Uterus (tissue), 2 donors: Measurements from ENCODE around the gene PDCD2L.

Source experiments
- POLR2A ChIP-seq, 2 donors: fragments of 450-650 bp; IDR thresholded peaks; one replicate each; pipeline ENCODE4 v1.6.1; 2016; ENCODE audit warnings: antibody characterized with exemption in 2 of 2, mild to moderate bottlenecking in 1 of 2, moderate library complexity in 1 of 2
- TF ChIP-seq, protein P1 (sequence below), 4 experiments: fragments of 200-600 bp in 2 of 4; fragments of 450-650 bp in 2 of 4; sonication (generic) in 2 of 4; IDR thresholded peaks; one replicate each; pipeline ENCODE4 v1.5.1; 2016 to 2019; ENCODE audit warnings: antibody characterized with exemption in 4 of 4, mild to moderate bottlenecking in 2 of 4, moderate library complexity in 1 of 4

DNA sequence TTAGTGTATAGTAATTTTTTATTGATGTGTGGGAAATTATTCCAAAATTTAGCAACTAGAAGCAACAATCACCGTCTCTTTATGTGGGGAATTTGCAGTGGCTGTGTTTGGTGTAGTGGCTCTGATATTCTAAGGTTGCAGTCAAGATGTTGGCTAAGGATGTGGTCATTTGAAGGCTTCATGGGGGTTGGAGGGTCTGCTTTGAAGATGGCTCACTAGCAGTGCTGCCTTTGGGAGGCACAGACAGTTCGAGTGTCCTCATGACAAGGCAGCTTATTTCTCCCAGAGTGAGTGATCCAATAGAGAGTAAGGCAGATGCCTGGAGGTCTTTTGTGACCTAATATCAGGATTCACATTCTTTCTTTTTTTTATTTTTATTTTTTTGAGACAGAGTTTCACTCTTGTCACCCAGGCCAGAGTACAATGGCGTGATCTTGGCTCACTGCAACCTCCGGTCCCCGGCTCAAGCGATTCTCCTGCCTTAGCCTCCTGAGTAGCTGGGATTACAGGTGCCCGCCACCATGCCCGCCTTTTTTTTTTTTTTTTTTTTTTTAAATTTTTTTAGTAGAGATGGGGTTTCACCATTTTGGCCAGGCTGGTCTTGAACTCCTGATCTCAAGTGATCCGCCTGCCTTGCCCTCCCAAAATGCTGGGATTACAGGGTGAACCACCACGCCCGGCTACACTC lies 30.5 kb upstream of the PDCD2L start:
- TF ChIP-seq, protein P1, sequence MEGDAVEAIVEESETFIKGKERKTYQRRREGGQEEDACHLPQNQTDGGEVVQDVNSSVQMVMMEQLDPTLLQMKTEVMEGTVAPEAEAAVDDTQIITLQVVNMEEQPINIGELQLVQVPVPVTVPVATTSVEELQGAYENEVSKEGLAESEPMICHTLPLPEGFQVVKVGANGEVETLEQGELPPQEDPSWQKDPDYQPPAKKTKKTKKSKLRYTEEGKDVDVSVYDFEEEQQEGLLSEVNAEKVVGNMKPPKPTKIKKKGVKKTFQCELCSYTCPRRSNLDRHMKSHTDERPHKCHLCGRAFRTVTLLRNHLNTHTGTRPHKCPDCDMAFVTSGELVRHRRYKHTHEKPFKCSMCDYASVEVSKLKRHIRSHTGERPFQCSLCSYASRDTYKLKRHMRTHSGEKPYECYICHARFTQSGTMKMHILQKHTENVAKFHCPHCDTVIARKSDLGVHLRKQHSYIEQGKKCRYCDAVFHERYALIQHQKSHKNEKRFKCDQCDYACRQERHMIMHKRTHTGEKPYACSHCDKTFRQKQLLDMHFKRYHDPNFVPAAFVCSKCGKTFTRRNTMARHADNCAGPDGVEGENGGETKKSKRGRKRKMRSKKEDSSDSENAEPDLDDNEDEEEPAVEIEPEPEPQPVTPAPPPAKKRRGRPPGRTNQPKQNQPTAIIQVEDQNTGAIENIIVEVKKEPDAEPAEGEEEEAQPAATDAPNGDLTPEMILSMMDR (IDR thresholded peaks at IDR 0.05), result no peak
- TF ChIP-seq POLR2A (IDR thresholded peaks at IDR 0.05), result no peak
